Endodermal cell (in vitro differentiated cells): Measurements from ENCODE around the gene DDX28. TPM values are rescaled to one million over a fixed set of nuclear protein-coding genes. Genes with fewer than 3 reads are reported as not detected.
"Not testable (repeated sequence)": the region's sequence is repeated elsewhere in the genome, so short reads cannot be mapped to it uniquely, and the experiment has no call there.

Experiments used
- DNase-seq: peaks from one replicate; pipeline ENCODE4 v3.0.0-alpha.2; 2017
- H3K27ac ChIP-seq: 2 replicates; pipeline ENCODE4 v1.5.1; 2013; ENCODE audit warnings: mild to moderate bottlenecking, low read depth, low read length, moderate library complexity
- H3K27me3 ChIP-seq: 2 replicates; pipeline ENCODE4 v1.6.1; 2013; ENCODE audit warnings: mild to moderate bottlenecking, low read length, moderate library complexity; ENCODE audit not compliant: insufficient read depth, control insufficient read depth, poor library complexity, severe bottlenecking
- H3K36me3 ChIP-seq: 2 replicates; pipeline ENCODE4 v1.7.0; 2013; ENCODE audit warnings: mild to moderate bottlenecking, low read length, moderate library complexity; ENCODE audit not compliant: control insufficient read depth, insufficient read depth
- H3K4me1 ChIP-seq: one replicate; pipeline ENCODE4 v1.7.0; 2013; ENCODE audit warnings: low read length; ENCODE audit not compliant: control insufficient read depth, insufficient read depth
- H3K4me3 ChIP-seq: 2 replicates; pipeline ENCODE4 v1.5.1; 2013; ENCODE audit warnings: mild to moderate bottlenecking, low read length, moderate library complexity
- H3K9ac ChIP-seq: 2 replicates; pipeline ENCODE4 v1.6.1; 2013; ENCODE audit warnings: mild to moderate bottlenecking, low read length, moderate library complexity; ENCODE audit not compliant: poor library complexity, severe bottlenecking; ENCODE audit errors: extremely low read depth
- H3K9me3 ChIP-seq: 2 replicates; pipeline ENCODE4 v1.6.1; 2013; ENCODE audit warnings: mild to moderate bottlenecking, low read length, moderate library complexity; ENCODE audit not compliant: control insufficient read depth
- H3K27ac Mint-ChIP-seq: 2 replicates; pipeline ENCODE4 v1.8.0; 2020; ENCODE audit warnings: mixed read lengths
- H3K27me3 Mint-ChIP-seq: 2 replicates; pipeline ENCODE4 v1.8.0; 2021; ENCODE audit warnings: mild to moderate bottlenecking, mixed read lengths; ENCODE audit not compliant: insufficient read depth
- H3K36me3 Mint-ChIP-seq: 2 replicates; pipeline ENCODE4 v1.8.0; 2020; ENCODE audit warnings: low read depth, mixed read lengths
- H3K4me1 Mint-ChIP-seq: 2 replicates; pipeline ENCODE4 v1.8.0; 2020; ENCODE audit warnings: mixed read lengths
- H3K4me3 Mint-ChIP-seq: 2 replicates; pipeline ENCODE4 v1.8.0; 2020; ENCODE audit warnings: mild to moderate bottlenecking, moderate library complexity, mixed read lengths
- H3K9me3 Mint-ChIP-seq: 2 replicates; pipeline ENCODE4 v1.8.0; 2020; ENCODE audit warnings: mild to moderate bottlenecking, mixed read lengths
- CTCF ChIP-seq: fragments of 200-600 bp; sonication (generic); conservative IDR thresholded peaks from 2 replicates; pipeline ENCODE4 v1.5.0; 2021; ENCODE audit warnings: antibody characterized with exemption, mild to moderate bottlenecking
- WGBS, 2 experiments: methylation state at CpG; one replicate each; pipeline versions ENCODE4 v1.1.5 to v1.1.7; 2013; ENCODE audit warnings: missing lambda C conversion rate in 2 of 2, mixed read lengths in 1 of 2; ENCODE audit not compliant: insufficient coverage in 1 of 2, insufficient read length in 1 of 2; 5-methylcytosine and 5-hydroxymethylcytosine counted together
- total RNA-seq, 2 donors: library from RNA; stranded (reverse); fragmentation: NEBNext Ultra II Directional in 1 of 2; extraction: Animal tissue kit (Norgen Biotek cat#: 25700) in 1 of 2; gene quantifications; 2 replicates in 1 of 2; 3 replicates in 1 of 2; pipeline ENCODE4 v1.2.1, GENCODE V29; 2021

DDX28 gene
- total RNA-seq, 2 donors from 2014 or later: 12.1 to 12.3 TPM

- DNase-seq: no peak
- H3K36me3 ChIP-seq: no peaks in the 10 kb centered on the region
- no peak overlapping the region for H3K4me3 ChIP-seq
- no peaks in the 10 kb centered on the region for H3K27me3 ChIP-seq
- peaks cover 6% of the 10 kb centered on the region for H3K4me1 Mint-ChIP-seq
- no peaks in the 10 kb centered on the region for H3K27me3 Mint-ChIP-seq
- no peak overlapping the region for H3K27ac ChIP-seq
- WGBS, 2 experiments: 92% methylated on average over 4 of the region's 4 CpGs; no CpG with 5 or more reads in 1 of the 2 experiments
- H3K36me3 Mint-ChIP-seq: no peaks in the 10 kb centered on the region
- H3K9me3 ChIP-seq: peaks cover 5% of the 10 kb centered on the region
- H3K9ac ChIP-seq: no peak overlapping the region
- H3K9me3 Mint-ChIP-seq: peaks cover 2% of the 10 kb centered on the region
- no peak overlapping the region for H3K27ac Mint-ChIP-seq
- H3K4me3 Mint-ChIP-seq: no peak overlapping the region
- H3K4me1 ChIP-seq: no peaks in the 10 kb centered on the region
- no peak for TF ChIP-seq CTCF
Observed at GRCh38 chr16:68003031-68003430, 20.0 kb downstream of the DDX28 start.

GRCh38 chr16:68000450-68000849 is 22.6 kb downstream of the DDX28 start:
- Histone ChIP-seq H3K9me3 (peaks cover 5% of the 10 kb centered on the region), H3K27me3 (no peaks in the 10 kb centered on the region), H3K36me3 (no peaks in the 10 kb centered on the region), H3K4me1 (no peaks in the 10 kb centered on the region), H3K4me3 (no peak overlapping the region), H3K9ac (no peak overlapping the region), H3K27ac (no peak overlapping the region)
- no peak for TF ChIP-seq CTCF
- Mint-ChIP-seq H3K4me3 (no peak overlapping the region), H3K9me3 (peaks cover 2% of the 10 kb centered on the region), H3K27ac (no peak overlapping the region), H3K4me1 (no peaks in the 10 kb centered on the region), H3K36me3 (no peaks in the 10 kb centered on the region), H3K27me3 (no peaks in the 10 kb centered on the region)
- no peak for DNase-seq
- WGBS, 2 experiments: 62 to 88% methylated on average over 2 to 3 of the region's 3 CpGs

DNA sequence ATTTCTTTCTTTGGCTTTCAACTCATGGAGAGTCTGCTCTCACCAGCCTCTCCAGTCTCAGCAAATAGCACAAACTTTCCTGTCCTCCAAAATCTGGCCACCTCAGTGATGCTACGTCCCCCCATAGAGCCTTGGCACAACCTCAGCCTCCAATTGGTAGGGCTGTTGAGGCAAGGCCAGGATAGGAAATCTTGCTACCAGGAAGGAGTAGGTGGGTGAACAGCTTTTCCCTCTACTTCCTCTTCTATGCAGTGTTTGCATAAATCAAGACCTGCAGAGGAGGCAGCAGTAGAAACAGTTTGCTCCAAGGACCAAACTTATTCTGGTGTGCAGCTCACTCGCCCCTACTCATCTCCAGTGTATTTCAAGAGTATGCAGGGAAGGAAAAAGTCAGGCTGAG is 23.0 kb downstream of the DDX28 start:
- H3K27me3 Mint-ChIP-seq: no peaks in the 10 kb centered on the region
- H3K27ac Mint-ChIP-seq: no peak overlapping the region
- H3K27ac ChIP-seq: no peak overlapping the region
- no peak for DNase-seq
- no peak overlapping the region for H3K4me3 ChIP-seq
- H3K36me3 ChIP-seq: no peaks in the 10 kb centered on the region
- H3K9ac ChIP-seq: no peak overlapping the region
- 93 to 100% methylated on average over 1 to 2 of the region's 2 CpGs for WGBS, 2 experiments
- no peaks in the 10 kb centered on the region for H3K36me3 Mint-ChIP-seq
- no peak overlapping the region for H3K4me3 Mint-ChIP-seq
- H3K4me1 Mint-ChIP-seq: no peaks in the 10 kb centered on the region
- H3K9me3 Mint-ChIP-seq: peaks cover 2% of the 10 kb centered on the region
- H3K9me3 ChIP-seq: peaks cover 5% of the 10 kb centered on the region
- H3K4me1 ChIP-seq: no peaks in the 10 kb centered on the region
- no peak for TF ChIP-seq CTCF
- H3K27me3 ChIP-seq: no peaks in the 10 kb centered on the region

GRCh38 chr16:67998779-67999688 is 24.0 kb downstream of the DDX28 start, which contains the start of gene DPEP2:
TSS of gene DPEP2 (minus strand) at chr16:67999484. CDS start at chr16:67993212, 6,272 bp downstream.
- not testable (repeated sequence) for DNase-seq, H3K4me3 ChIP-seq, H3K27me3 ChIP-seq, H3K27me3 Mint-ChIP-seq, H3K9ac ChIP-seq, H3K4me1 ChIP-seq, H3K4me3 Mint-ChIP-seq, H3K36me3 ChIP-seq, H3K9me3 ChIP-seq, H3K27ac ChIP-seq, H3K27ac Mint-ChIP-seq, H3K4me1 Mint-ChIP-seq, H3K36me3 Mint-ChIP-seq, H3K9me3 Mint-ChIP-seq
- 92 to 95% methylated on average over 7 to 17 of the region's 18 CpGs for WGBS, 2 experiments

GRCh38 chr16:67998231-67998778 is 24.7 kb downstream of the DDX28 start:
- H3K9ac ChIP-seq, H3K36me3 Mint-ChIP-seq, H3K4me3 Mint-ChIP-seq, H3K27me3 Mint-ChIP-seq, H3K4me1 ChIP-seq, H3K4me1 Mint-ChIP-seq, H3K27ac ChIP-seq, H3K36me3 ChIP-seq, H3K27ac Mint-ChIP-seq, H3K4me3 ChIP-seq, DNase-seq, H3K9me3 Mint-ChIP-seq, H3K27me3 ChIP-seq, H3K9me3 ChIP-seq: not testable (repeated sequence)
- 97 to 99% methylated on average over 16 to 36 of the region's 36 CpGs for WGBS, 2 experiments
